Bronchial epithelial cell (primary cell): ENCODE results near the gene CARD19. TPM values are rescaled to one million over a fixed set of nuclear protein-coding genes. Genes with fewer than 3 reads are reported as not detected.

Experiments
- DNase-seq: peaks from one replicate; pipeline ENCODE4 v3.0.0-alpha.2; 2010; ENCODE audit warnings: low read depth
- FAIRE-seq: peaks from 2 replicates; lab custom pipeline; 2011; peaks lifted over from hg19 to GRCh38; lab: Jason Lieb, UNC
- H3K27me3 ChIP-seq: 2 replicates; pipeline ENCODE4 v1.5.1; 2011; ENCODE audit warnings: low read length; ENCODE audit not compliant: control insufficient read depth, insufficient read depth
- H3K36me3 ChIP-seq: 2 replicates; pipeline ENCODE4 v1.5.1; 2011; ENCODE audit warnings: low read length; ENCODE audit not compliant: control insufficient read depth, insufficient read depth
- H3K4me3 ChIP-seq: 2 replicates; pipeline ENCODE4 v1.5.1; 2011; ENCODE audit warnings: mild to moderate bottlenecking, low read depth, low read length, control low read depth
- CTCF ChIP-seq: IDR thresholded peaks from 2 replicates; pipeline ENCODE4 v1.5.1; 2011; ENCODE audit warnings: mild to moderate bottlenecking, moderate library complexity, low read length, control low read depth, inconsistent platforms; ENCODE audit not compliant: insufficient read depth, severe bottlenecking
- total RNA-seq: library from RNA; depleted of rRNA; stranded (reverse); fragments of >200 nt; gene quantifications from 2 replicates; pipeline ENCODE4 v1.2.1, GENCODE V29; 2014

CARD19 gene
- total RNA-seq, 1 donor from 2014 or later = 43.4 TPM

DNA sequence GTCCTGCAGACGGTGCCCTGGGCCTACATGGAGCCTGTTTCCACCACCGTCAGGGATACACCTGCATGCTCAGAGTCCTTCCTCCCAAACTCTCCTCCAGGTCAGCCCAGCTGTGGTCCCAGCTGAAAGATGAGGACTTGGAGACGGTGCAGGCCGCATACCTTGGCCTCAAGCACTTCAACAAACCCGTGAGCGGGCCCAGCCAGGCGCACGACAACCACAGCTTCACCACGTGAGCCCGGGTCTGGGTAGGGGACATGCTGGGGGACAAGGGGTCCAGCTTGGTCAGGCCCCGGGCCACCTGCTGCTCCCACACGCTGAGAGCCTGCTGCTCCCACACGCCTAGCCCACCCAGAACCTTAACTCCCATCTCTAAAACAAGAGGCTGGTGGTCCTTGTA is 16.6 kb upstream of the CARD19 start:
- Histone ChIP-seq H3K27me3 (no peaks in the 10 kb centered on the region), H3K36me3 (no peaks in the 10 kb centered on the region), H3K4me3 (no peak overlapping the region)
- no peak for TF ChIP-seq CTCF
- FAIRE-seq (no peak), DNase-seq (no peak)

GRCh38 chr9:93080406-93080805 is 15.6 kb upstream of the CARD19 start:
- Histone ChIP-seq H3K4me3 (no peak overlapping the region), H3K27me3 (no peaks in the 10 kb centered on the region), H3K36me3 (no peaks in the 10 kb centered on the region)
- DNase-seq (no peak), FAIRE-seq (no peak)
- TF ChIP-seq CTCF = no peak

DNA sequence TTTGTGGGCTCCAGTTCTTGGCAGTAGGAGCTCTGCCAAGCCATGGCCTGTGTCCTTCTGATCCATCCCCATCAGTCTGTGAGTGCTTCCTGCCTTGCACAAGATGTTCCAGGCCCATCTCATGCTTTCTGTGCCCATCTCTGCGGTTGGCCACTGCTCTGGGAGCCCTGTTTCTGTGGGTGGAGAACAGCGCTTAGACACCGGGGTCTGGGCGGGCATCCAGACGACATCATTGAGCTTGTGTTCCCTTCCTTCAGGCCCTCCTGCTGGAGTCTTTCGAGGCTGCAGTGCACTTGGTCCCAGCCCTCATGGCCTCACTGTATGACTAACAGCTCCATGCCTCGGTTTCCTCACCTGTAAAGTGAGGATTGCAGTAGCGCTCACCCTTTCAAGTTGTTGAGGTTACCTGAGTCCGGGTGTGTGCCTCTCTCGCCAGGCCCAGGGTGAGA is 14.9 kb upstream of the CARD19 start:
- DNase-seq (no peak), FAIRE-seq (no peak)
- no peak for TF ChIP-seq CTCF
- no peaks in the 10 kb centered on the region for H3K36me3 ChIP-seq
- H3K27me3 ChIP-seq = no peaks in the 10 kb centered on the region
- no peak overlapping the region for H3K4me3 ChIP-seq

GRCh38 chr9:93081931-93082330 is 14.1 kb upstream of the CARD19 start:
- TF ChIP-seq CTCF = no peak
- DNase-seq (no peak), FAIRE-seq (no peak)
- H3K36me3 ChIP-seq = no peaks in the 10 kb centered on the region
- H3K27me3 ChIP-seq = no peaks in the 10 kb centered on the region
- no peak overlapping the region for H3K4me3 ChIP-seq

DNA sequence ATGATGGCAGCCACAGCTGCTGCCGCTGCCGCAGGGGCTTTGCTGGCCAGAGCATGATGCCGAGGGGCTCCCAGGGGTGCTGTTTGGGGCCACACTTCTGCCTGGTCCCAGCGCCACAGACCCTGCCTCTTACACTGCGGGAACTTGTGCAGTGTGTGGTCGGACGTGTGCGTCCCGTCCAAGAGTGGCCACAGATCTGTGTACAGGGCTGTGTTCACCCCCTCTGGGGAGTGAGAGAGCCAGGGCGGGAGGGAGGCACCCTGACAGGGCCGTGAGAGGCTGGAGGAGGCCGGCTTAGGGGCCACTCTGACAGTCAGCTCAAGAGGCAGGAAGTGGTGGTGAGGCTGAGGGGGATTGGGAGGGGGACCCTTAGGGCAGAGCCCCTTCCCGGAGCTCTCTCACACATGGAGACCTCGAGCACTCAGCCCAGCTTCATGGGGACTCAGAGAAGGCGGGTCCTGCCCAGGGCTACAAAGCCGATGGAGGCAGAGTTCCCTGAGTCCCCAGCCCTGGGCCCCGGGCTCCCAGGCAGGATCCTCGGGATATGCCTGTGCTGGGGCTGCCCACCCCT is 13.1 kb upstream of the CARD19 start:
- FAIRE-seq (no peak), DNase-seq (no peak)
- Histone ChIP-seq H3K27me3 (no peaks in the 10 kb centered on the region), H3K36me3 (no peaks in the 10 kb centered on the region), H3K4me3 (no peak overlapping the region)
- no peak for TF ChIP-seq CTCF
